PFSK-1 (cell line): ENCODE results near the gene CYP4A11.

Source experiments
- POLR2AphosphoS5 ChIP-seq: IDR thresholded peaks from 2 replicates; pipeline ENCODE4 v1.6.1; 2012; ENCODE audit warnings: low read depth, mild to moderate bottlenecking, control low read depth, low read length, moderate library complexity
- TAF1 ChIP-seq: IDR thresholded peaks from 2 replicates; pipeline ENCODE4 v1.6.1; 2012; ENCODE audit warnings: low read length, control low read depth, borderline replicate concordance; ENCODE audit not compliant: insufficient read depth
- TF ChIP-seq, protein P1 (sequence below), 2 experiments: IDR thresholded peaks; 2 replicates each; pipeline versions ENCODE4 v1.6.1 to v1.8.0; 2011 to 2012; ENCODE audit warnings: low read depth in 2 of 2, low read length in 2 of 2, control low read depth in 1 of 2, inconsistent platforms in 1 of 2, mild to moderate bottlenecking in 1 of 2, moderate library complexity in 1 of 2; ENCODE audit not compliant: insufficient read depth in 1 of 2

DNA sequence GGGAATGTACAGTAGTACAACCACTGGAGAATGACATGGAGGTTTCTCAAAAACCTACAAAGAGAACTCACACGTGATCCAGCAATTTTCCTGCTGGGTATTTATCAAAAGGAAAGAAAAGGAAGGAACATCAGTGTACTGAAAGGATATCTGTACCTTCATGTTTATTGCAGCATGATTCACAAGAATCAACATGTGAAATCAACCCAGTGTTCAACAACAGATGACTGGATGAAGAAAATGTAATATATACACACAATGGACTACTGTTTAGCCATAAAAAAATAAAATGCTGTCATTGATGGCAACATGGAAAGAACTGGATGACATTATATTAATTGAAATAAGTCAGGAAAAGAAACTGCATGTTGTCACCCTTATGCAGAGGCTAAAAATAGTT, 19.0 kb upstream of the CYP4A11 start:
- TF ChIP-seq, protein P1, sequence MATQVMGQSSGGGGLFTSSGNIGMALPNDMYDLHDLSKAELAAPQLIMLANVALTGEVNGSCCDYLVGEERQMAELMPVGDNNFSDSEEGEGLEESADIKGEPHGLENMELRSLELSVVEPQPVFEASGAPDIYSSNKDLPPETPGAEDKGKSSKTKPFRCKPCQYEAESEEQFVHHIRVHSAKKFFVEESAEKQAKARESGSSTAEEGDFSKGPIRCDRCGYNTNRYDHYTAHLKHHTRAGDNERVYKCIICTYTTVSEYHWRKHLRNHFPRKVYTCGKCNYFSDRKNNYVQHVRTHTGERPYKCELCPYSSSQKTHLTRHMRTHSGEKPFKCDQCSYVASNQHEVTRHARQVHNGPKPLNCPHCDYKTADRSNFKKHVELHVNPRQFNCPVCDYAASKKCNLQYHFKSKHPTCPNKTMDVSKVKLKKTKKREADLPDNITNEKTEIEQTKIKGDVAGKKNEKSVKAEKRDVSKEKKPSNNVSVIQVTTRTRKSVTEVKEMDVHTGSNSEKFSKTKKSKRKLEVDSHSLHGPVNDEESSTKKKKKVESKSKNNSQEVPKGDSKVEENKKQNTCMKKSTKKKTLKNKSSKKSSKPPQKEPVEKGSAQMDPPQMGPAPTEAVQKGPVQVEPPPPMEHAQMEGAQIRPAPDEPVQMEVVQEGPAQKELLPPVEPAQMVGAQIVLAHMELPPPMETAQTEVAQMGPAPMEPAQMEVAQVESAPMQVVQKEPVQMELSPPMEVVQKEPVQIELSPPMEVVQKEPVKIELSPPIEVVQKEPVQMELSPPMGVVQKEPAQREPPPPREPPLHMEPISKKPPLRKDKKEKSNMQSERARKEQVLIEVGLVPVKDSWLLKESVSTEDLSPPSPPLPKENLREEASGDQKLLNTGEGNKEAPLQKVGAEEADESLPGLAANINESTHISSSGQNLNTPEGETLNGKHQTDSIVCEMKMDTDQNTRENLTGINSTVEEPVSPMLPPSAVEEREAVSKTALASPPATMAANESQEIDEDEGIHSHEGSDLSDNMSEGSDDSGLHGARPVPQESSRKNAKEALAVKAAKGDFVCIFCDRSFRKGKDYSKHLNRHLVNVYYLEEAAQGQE (IDR thresholded peaks at IDR 0.05; ENCODE audit: insufficient read depth in 1 of 2, low read depth in 2 of 2, low read length in 2 of 2), result no peak
- TF ChIP-seq POLR2AphosphoS5 (no peak), TAF1 (no peak)
